Stimulated activated naive CD8-positive, alpha-beta T cell treated with anti-CD3 and anti-CD28 coated beads, Interleukin-15, amount 100 ng/mL, for 72 hours (primary cell): ENCODE data around the gene LMF1.

Source experiments
- ATAC-seq: fragments of 150-1000 bp; cut with Tn5 transposase; 2 replicates; pipeline ENCODE4 v1.10.0; 2021; ENCODE audit warnings: mild to moderate bottlenecking, moderate library complexity
- DNase-seq, 2 donors: peaks; one replicate each; pipeline ENCODE4 v3.0.0; 2021 to 2022
- H3K27ac Mint-ChIP-seq, 2 donors: one replicate each; pipeline ENCODE4 v1.8.0; 2022; ENCODE audit warnings: mild to moderate bottlenecking in 2 of 2, mixed read lengths in 2 of 2, moderate library complexity in 2 of 2
- H3K27me3 Mint-ChIP-seq: one replicate; pipeline ENCODE4 v1.8.0; 2022; ENCODE audit warnings: mixed read lengths
- H3K4me1 Mint-ChIP-seq: one replicate; pipeline ENCODE4 v1.8.0; 2022; ENCODE audit warnings: mild to moderate bottlenecking, mixed read lengths
- H3K4me3 Mint-ChIP-seq, 2 donors: one replicate each; pipeline ENCODE4 v1.8.0; 2022; ENCODE audit warnings: mild to moderate bottlenecking in 2 of 2, mixed read lengths in 2 of 2, moderate library complexity in 1 of 2
- H3K9me3 Mint-ChIP-seq, 2 donors: one replicate each; pipeline ENCODE4 v1.8.0; 2022; ENCODE audit warnings: mixed read lengths in 2 of 2

Gene LMF1

DNA sequence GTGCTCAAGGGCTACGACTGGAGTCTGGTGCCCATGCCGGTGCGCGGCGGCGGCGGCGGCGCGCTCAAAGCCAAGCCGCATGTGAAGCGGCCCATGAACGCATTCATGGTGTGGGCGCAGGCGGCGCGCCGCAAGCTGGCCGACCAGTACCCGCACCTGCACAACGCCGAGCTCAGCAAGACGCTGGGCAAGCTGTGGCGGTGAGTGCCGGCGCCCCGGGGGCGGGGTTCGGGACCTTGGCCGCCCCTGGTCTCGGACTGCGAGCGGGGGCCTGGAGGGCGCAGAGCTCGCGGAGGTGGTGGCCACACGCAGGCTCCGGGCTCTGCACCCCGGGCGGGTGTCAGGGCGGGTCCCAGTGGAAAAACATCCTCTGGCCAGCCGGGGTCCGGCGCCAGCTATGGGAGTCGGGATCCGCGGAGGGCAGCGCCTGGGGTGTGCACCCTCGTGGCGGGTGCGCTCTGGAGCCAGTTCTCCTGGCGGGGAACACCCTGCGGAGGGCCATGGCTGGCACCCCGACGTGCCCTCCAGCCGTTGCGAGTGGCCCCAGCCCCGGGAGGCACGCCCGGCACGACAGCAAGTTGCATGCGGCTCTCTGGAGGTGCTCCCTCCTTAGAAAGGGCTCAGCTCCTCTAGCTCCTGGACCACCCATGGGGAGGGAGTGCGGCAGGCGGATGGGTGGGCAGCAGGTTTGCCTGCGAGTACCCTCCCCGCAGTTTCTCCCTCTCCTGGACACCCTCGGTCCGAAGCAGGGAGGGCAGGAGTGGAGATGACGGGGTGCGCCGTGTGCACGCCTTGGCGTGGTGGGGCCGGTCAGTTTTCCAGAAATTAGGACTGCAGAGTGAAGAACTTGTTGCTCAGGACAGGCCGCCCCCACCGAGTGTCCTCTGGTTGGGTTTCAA, 11.6 kb upstream of the LMF1 start:
- DNase-seq (no peak), ATAC-seq (no peak)
- H3K4me3 Mint-ChIP-seq = peak overlapping the region; percentile 47 to 52
- no peak overlapping the region for H3K27ac Mint-ChIP-seq
- peaks cover 27% of the 10 kb centered on the region for H3K27me3 Mint-ChIP-seq
- H3K4me1 Mint-ChIP-seq = peaks cover 35% of the 10 kb centered on the region
- no peaks in the 10 kb centered on the region for H3K9me3 Mint-ChIP-seq

DNA sequence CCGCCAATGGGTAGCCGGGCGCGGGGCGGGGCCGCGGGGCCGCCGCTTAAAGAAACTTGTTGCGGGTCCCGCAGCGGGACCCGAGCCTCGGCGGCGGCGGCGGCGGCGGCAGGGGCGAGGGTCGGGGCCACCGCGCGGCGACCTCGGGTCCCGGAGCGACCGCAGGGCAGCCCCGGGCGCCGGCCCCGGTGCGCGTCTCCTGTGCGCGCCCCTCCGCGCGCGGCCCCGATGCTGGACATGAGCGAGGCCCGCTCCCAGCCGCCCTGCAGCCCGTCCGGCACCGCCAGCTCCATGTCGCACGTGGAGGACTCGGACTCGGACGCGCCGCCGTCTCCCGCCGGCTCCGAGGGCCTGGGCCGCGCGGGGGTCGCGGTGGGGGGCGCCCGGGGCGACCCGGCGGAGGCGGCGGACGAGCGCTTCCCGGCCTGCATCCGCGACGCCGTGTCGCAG, 10.9 kb upstream of the LMF1 start, which contains the start of gene SOX8:
SOX8 (plus strand) TSS at position 76 of the 450 bp plus-strand sequence; CDS start at position 229, 153 bp downstream.
- Mint-ChIP-seq H3K4me1 (peaks cover 36% of the 10 kb centered on the region), H3K27ac (peak within 1 kb of the TSS; percentile 33 to 94), H3K27me3 (peaks cover 27% of the 10 kb centered on the region), H3K9me3 (no peaks in the 10 kb centered on the region), H3K4me3 (peak within 1 kb of the TSS; percentile 82 to 93)
- DNase-seq = no peak
- ATAC-seq = no peak

DNA sequence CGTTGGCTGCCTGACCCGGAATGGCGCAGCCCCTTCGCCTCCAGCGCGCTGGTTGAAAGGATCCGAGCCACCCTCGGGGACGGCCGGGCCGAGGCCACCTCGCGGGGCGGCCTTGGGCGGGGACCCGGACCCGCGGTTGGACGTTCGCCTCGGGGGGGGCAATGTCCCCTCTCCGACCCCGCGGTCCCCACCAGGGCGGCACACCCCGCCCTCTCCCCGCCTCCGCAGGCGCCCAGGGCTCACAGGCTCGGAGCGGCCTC, 9.7 kb upstream of the LMF1 start:
- H3K9me3 Mint-ChIP-seq = no peaks in the 10 kb centered on the region
- peaks cover 27% of the 10 kb centered on the region for H3K27me3 Mint-ChIP-seq
- no peak overlapping the region for H3K27ac Mint-ChIP-seq
- DNase-seq = no peak
- no peak for ATAC-seq
- H3K4me1 Mint-ChIP-seq = peaks cover 35% of the 10 kb centered on the region
- H3K4me3 Mint-ChIP-seq = no peak overlapping the region

DNA sequence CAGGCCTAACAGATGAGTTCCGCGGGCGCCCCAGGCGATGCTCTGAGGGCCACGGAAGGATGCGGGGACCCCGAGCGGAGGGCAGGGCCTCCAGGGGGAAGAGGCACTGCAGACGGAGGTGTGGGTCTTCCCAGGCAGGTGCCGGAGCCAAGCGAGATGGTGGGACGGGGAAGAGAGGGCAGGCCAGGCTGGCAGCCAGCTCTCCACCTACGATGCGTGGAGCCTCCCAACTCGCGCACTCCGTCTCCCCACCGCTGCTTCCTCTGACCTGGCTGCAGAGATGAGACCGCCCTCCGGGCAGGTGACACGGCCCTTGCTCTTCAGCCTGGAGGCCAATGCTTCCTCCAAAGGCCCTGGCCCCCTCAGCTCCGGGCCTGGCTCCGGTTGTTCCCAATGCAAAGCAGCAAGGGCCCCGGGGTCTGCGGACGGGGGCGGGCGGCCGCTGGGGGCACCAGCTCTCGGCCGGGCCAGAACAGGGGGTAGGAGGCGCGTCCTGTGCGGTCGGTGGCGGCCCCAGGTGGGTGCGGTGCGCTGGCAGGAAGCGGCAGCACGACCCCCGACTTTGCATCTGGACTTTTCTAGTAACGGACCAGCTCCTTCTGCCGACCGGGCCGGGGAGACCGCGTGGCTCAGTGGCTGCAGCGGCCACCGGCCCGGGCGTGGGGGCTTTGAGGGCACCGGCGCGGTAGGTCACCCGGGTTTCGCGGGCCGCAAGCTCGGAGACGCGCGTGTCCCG, 9.2 kb upstream of the LMF1 start:
- no peak for ATAC-seq
- Mint-ChIP-seq H3K27ac (no peak overlapping the region), H3K27me3 (peaks cover 27% of the 10 kb centered on the region), H3K9me3 (no peaks in the 10 kb centered on the region), H3K4me1 (peaks cover 36% of the 10 kb centered on the region), H3K4me3 (peak overlapping the region in 1 of 2 donors; percentile 62)
- DNase-seq = no peak

DNA sequence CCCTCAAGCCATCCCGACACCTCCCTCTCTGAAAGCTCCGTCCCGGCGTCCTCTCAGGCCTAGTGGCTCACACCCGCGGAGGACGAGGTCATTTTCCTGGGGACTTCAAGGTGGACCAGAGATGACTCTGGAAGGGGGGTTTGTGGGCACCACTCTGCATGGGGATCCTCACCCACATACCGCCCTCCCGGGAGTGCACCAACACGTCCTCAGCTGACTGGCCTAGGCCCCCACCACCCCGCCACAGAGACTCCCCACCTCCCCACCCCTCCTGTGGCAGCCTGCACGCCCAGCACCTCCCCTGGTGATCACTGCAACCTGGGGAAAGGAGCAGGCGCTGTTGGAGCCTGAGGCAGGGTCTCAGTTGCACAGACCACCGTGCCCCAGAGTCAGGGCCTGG, 8.4 kb upstream of the LMF1 start:
- H3K27me3 Mint-ChIP-seq = peaks cover 27% of the 10 kb centered on the region
- DNase-seq (no peak), ATAC-seq (no peak)
- peaks cover 36% of the 10 kb centered on the region for H3K4me1 Mint-ChIP-seq
- no peak overlapping the region for H3K4me3 Mint-ChIP-seq
- no peak overlapping the region for H3K27ac Mint-ChIP-seq
- H3K9me3 Mint-ChIP-seq = no peaks in the 10 kb centered on the region

DNA sequence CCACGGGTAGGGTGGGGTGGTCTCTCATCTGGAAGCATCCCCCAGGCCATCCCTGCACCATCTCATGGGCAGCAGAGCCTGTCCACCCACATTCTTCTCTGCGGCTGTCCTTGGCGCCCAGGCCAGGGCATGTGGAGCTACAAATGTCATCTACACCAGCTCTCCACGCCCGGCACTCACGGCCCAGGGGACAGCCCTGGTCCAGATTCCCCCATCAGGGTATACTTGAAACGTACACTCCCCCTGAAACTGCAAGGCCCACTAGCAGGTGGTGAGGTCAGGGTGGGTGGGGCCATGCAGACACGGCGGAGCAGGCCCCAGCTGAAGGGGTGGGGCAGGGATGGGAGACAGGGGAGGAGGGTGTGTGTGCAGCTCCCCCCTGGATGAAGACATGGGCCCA, 7.6 kb upstream of the LMF1 start:
- Mint-ChIP-seq H3K27me3 (peaks cover 26% of the 10 kb centered on the region), H3K27ac (no peak overlapping the region), H3K4me1 (peaks cover 36% of the 10 kb centered on the region), H3K9me3 (no peaks in the 10 kb centered on the region), H3K4me3 (no peak overlapping the region)
- DNase-seq = no peak
- no peak for ATAC-seq

DNA sequence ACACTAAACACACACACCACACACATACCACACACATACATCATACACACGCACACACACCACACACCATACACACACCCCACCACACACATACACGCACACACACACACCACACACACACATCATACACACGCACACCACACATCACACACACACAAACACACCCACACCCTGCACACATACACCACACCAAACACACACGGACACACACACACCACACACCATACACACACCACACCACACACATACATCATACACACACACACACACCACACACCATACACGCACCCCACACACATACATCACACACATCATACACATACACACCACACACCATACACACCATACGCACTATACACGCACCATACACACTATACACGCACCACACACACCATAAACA, 7.1 kb upstream of the LMF1 start:
- no peak overlapping the region for H3K4me3 Mint-ChIP-seq
- ATAC-seq = no peak
- peaks cover 34% of the 10 kb centered on the region for H3K4me1 Mint-ChIP-seq

DNA sequence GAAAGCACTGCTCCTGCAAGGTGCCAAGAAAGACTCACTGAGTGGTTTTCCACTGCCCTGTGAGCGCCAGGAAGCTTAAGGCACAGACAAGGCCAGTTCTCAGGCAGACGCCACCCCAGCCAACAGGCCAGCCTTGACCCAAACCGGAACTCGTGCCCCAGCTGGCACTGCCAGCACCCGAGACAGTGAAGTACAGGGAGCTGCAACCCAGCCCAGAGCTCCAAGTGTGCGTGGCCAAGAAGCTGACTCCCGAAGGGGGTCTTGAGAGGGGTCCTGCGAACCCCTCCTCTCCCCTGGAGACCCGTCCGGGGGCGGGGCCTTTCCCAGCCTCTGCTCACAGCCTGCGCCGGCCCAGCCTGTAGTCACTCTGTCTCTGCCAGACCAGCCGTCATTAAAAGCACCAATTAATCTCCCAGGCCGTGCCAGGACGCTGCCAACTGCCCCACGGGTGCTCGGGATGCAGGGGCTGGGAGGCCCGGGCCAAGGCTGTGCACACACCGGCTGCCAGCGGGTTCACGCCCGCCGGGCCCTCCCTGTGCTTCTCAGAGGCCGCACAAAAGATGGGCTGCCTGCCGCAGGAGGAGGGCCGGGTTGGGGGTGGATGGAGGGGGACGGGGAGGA, 6.4 kb upstream of the LMF1 start:
- Mint-ChIP-seq H3K4me3 (no peak overlapping the region), H3K4me1 (peaks cover 30% of the 10 kb centered on the region), H3K9me3 (no peaks in the 10 kb centered on the region), H3K27me3 (peaks cover 15% of the 10 kb centered on the region), H3K27ac (no peak overlapping the region)
- DNase-seq = no peak
- no peak for ATAC-seq

More for the DNA sequence above, 7.1 kb upstream of the LMF1 start:
- no peak for DNase-seq
- Mint-ChIP-seq H3K27ac (no peak overlapping the region), H3K9me3 (no peaks in the 10 kb centered on the region), H3K27me3 (peaks cover 21% of the 10 kb centered on the region)

DNA sequence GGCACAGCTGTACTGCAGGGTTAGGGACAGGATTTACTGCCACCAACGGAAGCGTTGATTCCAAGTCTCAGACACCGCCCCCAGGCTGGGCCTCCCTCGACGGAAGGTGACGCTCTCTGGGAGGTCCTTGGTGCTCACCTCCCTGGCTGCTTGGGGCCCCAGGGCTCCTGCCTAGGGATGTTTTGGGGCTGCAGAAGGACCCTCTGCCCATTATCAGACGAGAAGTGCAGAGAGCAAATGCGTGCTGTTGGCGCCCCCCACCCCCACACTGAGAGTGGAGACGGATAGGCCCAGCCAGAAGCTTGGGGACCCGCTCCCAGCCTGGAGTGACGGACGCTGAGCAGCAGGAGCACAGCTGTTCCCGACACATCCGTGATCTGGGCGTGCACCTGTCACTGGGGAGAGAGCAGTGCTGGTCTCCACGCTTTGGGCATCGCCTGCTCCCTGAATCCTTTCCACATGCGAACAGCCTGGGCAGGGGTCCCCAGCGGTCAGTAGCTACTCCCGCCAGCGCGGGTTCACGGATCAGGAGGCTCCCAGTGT, 5.7 kb upstream of the LMF1 start:
- no peak overlapping the region for H3K27ac Mint-ChIP-seq
- no peak for DNase-seq
- H3K4me3 Mint-ChIP-seq = no peak overlapping the region
- peak; percentile 37 for ATAC-seq
- peaks cover 15% of the 10 kb centered on the region for H3K27me3 Mint-ChIP-seq
- H3K9me3 Mint-ChIP-seq = no peaks in the 10 kb centered on the region
- peaks cover 30% of the 10 kb centered on the region for H3K4me1 Mint-ChIP-seq

DNA sequence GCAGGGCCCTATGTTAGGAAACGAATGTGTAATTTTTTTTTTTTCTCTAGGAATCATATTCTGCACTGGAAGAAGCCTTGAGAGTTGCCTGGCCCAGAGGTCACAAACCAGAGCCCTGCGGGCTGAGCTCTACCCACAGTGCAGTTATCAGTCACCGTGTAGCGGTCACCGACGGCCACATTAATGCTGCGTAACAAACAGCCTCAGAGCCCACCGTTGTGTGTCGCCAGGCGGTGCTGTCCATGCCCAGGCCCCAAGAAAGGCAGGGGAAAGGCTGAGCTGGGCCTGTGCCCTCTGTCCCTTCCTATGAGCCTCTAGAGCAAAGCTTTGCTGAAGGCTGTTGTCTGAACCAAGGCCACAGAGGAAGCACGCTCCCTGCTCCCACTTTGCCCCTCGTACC, 4.5 kb upstream of the LMF1 start:
- ATAC-seq (no peak), DNase-seq (no peak)
- Mint-ChIP-seq H3K27ac (no peak overlapping the region), H3K27me3 (peaks cover 8% of the 10 kb centered on the region), H3K9me3 (no peaks in the 10 kb centered on the region), H3K4me1 (peaks cover 25% of the 10 kb centered on the region), H3K4me3 (no peak overlapping the region)

DNA sequence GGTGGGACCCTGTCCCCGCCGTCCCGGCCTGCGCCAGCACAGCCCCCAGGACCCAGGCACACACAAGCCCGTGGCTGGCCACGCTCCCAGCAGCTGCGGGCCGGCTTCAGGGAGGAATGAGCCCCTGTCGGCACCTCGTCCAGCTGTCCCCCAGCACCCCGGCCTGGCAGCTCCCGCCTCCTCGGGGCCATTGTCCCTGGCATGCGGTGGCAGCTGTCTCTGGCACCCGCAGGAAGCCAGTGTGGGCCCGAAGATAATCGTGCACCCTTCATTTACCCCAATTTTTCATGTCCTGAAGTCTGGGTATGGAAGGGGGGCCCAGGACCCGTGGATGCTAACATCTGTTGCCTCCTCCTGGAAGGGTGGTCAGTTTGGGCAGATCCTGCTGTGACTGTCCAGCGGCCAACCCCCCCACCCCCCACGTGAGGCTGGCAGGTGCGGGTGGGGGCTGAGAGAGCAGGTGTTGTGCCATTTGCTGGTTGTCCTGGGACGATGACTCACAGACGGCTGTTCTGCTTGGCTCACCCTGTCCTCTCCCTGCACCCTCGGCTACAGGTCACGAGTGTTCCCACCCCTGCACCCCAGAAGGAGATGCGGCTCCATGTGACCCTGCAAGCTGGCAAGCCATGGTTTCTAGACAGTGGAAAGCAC, 4.0 kb upstream of the LMF1 start:
- Mint-ChIP-seq H3K9me3 (no peaks in the 10 kb centered on the region), H3K4me3 (no peak overlapping the region), H3K4me1 (peaks cover 26% of the 10 kb centered on the region), H3K27me3 (peaks cover 4% of the 10 kb centered on the region), H3K27ac (no peak overlapping the region)
- ATAC-seq (no peak), DNase-seq (no peak)

DNA sequence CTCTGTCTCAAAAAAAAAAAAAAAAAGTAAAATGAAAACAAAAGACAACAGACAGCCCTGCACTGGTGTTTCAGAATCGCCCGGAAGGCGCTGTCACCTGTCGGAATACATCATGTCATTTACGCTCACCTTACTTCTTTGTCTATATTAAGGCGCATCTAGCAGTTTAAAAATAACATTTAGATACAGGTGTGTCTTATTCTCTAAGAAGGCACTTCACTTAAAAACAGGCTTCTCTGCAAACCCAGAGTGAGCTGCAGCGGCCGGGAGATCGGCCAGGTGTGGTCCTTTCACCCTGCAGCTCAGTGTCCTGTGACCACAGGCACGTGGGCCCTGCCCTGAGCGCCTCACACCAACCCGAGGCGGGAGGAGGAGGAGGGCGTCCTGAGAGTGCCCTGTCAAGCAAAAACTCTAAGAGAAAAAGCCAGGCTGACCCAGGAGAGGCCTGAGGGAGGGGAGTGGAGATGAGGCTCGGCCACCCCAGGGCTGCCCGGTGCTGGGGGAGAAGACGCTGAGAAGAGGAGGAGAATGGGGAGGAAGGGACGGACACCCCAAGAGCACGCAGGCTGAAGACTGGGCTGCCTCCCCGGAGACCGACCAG, 3.3 kb upstream of the LMF1 start:
- H3K27me3 Mint-ChIP-seq = no peaks in the 10 kb centered on the region
- DNase-seq (no peak), ATAC-seq (no peak)
- no peak overlapping the region for H3K27ac Mint-ChIP-seq
- H3K4me1 Mint-ChIP-seq = peaks cover 28% of the 10 kb centered on the region
- no peaks in the 10 kb centered on the region for H3K9me3 Mint-ChIP-seq
- H3K4me3 Mint-ChIP-seq = no peak overlapping the region

DNA sequence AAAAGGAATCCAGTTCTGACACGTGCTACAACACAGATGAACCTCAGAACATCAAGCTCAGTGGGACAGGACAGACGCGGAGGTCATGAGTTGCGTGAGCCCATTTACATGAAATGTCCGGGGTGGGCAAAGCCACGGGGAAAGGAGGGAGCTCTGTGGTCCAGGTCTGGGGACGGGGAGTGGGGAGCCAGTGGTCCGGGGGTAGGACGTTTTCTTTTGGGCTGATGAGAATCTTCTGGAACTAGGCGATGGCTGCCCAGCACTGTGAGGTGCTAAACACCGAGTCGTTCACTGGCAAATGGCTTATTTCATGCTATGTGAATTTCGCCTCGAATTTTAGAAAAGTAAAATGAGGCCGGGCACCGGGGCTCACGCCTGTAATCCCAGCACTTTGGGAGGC, 2.6 kb upstream of the LMF1 start:
- ATAC-seq = no peak
- no peak for DNase-seq
- Mint-ChIP-seq H3K9me3 (no peaks in the 10 kb centered on the region), H3K27me3 (no peaks in the 10 kb centered on the region), H3K4me1 (peaks cover 33% of the 10 kb centered on the region), H3K27ac (no peak overlapping the region), H3K4me3 (no peak overlapping the region)

DNA sequence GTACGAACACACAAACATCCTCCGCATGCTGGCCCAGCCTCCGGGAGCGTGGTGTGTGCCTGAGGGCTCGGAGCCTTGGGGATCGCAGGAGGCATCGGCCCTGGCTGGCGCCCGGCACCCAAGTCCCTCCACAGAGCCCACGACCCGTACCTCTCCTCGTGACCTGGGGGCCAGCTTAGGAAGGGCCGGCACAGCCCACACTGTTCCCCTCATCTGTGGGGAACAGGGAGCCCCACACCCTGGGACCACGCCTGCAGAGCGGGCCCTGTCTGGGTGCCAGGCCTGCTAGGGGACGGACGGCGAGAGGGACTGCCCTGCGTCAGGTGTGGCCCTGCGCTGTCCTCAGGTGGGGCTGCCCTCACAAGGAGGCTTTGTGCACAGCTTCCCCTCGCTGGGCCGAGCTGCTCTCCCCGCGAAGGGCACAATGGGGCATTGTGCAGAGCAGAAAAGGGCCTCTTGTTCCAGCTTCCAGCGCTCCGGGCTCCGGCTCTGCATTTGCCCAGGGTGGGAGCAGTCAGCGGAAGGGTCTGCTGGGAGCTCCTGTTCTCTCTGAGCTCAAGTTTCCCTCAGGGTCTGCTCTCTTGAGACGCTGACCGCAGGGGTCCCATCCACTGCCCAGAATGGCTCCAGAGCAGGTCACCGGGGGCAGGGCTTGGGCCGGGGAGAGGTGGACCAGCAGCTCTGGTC, 1.7 kb upstream of the LMF1 start:
- DNase-seq = no peak
- Mint-ChIP-seq H3K4me3 (no peak overlapping the region), H3K4me1 (peaks cover 31% of the 10 kb centered on the region), H3K9me3 (no peaks in the 10 kb centered on the region), H3K27me3 (no peaks in the 10 kb centered on the region), H3K27ac (no peak overlapping the region)
- ATAC-seq = no peak

DNA sequence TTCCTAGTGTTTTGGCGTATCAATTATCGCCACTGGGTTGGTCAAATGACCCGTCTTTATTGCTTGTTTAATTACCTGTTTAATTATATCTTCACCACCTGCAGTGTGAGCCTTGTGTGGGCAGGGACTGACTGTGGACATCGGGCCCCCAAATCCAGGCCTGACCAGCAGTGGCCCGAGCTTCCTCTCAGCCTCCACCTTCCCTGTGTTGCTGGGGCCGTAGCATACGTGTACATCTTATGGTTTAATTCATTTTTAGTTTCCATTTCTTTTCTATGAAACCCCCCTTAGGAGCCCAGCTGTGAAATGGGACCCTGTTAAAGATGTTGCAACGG, 1.2 kb upstream of the LMF1 start:
- Mint-ChIP-seq H3K9me3 (no peaks in the 10 kb centered on the region), H3K27ac (no peak overlapping the region), H3K4me1 (peaks cover 30% of the 10 kb centered on the region), H3K4me3 (no peak overlapping the region), H3K27me3 (no peaks in the 10 kb centered on the region)
- DNase-seq = no peak
- ATAC-seq = no peak
